Stimulated activated effector memory CD8-positive, alpha-beta T cell treated with anti-CD3 and anti-CD28 coated beads, Interleukin-12 subunit alpha, Interleukin-12 subunit beta, amount 100 ng/mL, for 72 hours (primary cell): ENCODE data around the gene ATP10D.

Experiments
- ATAC-seq: fragments of 150-1000 bp; cut with Tn5 transposase; 2 replicates; pipeline ENCODE4 v1.10.0; 2021
- DNase-seq, 2 donors: peaks; one replicate each; pipeline ENCODE4 v3.0.0; 2021 to 2022; ENCODE audit warnings: low spot score in 2 of 2
- H3K27ac Mint-ChIP-seq: one replicate; pipeline ENCODE4 v1.8.0; 2022; ENCODE audit warnings: mild to moderate bottlenecking, mixed read lengths
- H3K36me3 Mint-ChIP-seq: one replicate; pipeline ENCODE4 v1.8.0; 2022; ENCODE audit warnings: mild to moderate bottlenecking, mixed read lengths
- H3K4me1 Mint-ChIP-seq: one replicate; pipeline ENCODE4 v1.8.0; 2022; ENCODE audit warnings: mixed read lengths
- H3K4me3 Mint-ChIP-seq: one replicate; pipeline ENCODE4 v1.8.0; 2022; ENCODE audit warnings: mild to moderate bottlenecking, mixed read lengths
- H3K9me3 Mint-ChIP-seq: one replicate; pipeline ENCODE4 v1.8.0; 2022; ENCODE audit warnings: mixed read lengths

The ATP10D gene

DNA sequence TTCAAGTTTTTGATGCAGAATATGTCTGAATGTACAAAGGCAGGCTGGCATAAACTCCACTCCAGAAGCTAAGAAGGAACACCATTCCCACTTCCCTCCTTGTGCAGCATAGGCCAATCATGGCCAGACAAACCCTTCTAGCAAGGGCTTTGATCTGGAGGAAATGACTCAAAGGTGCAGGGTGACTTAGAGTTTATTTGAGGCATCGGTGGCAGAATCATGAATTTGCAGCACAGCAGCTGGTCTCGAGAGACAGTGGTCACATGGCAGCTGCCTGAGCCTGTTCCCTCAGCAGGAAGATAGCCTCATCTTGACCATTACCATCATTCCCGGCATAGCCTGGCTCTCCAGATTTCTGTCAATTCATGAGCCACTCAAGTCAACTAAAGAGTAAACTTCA, 154.5 kb downstream of the ATP10D start:
- Mint-ChIP-seq H3K4me1 (no peaks in the 10 kb centered on the region), H3K27ac (no peak overlapping the region), H3K4me3 (no peak overlapping the region), H3K9me3 (peaks cover 3% of the 10 kb centered on the region), H3K36me3 (no peaks in the 10 kb centered on the region)
- DNase-seq (no peak), ATAC-seq (no peak)

- no peaks in the 10 kb centered on the region for H3K4me1 Mint-ChIP-seq
- DNase-seq, result no peak
- no peak overlapping the region for H3K4me3 Mint-ChIP-seq
- H3K9me3 Mint-ChIP-seq, result peaks cover 3% of the 10 kb centered on the region
- H3K27ac Mint-ChIP-seq, result no peak overlapping the region
- no peaks in the 10 kb centered on the region for H3K36me3 Mint-ChIP-seq
- ATAC-seq, result no peak
These were observed 155.8 kb downstream of the ATP10D start for GRCh38 chr4:47640911-47641310.

DNA sequence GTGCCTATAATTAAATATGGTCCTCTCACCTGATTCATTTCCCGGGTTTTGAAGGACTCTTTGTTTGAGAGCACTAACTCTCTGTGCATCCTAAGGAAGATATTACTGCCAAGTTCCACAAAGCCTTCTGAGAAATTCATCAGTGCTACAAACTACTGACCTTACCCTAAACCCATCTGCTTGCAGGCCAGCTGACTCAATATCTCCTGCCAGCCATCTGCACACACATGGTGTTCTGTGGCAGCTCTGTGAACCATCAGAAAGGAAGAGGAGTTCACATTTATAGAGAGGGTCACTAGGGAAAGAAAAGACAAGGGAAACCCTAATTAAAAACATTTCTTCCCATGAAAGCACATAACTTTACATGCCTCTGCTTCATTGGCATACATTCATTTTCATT, 156.7 kb downstream of the ATP10D start:
- ATAC-seq (no peak), DNase-seq (no peak)
- no peaks in the 10 kb centered on the region for H3K4me1 Mint-ChIP-seq
- no peak overlapping the region for H3K4me3 Mint-ChIP-seq
- H3K36me3 Mint-ChIP-seq, result no peaks in the 10 kb centered on the region
- no peak overlapping the region for H3K27ac Mint-ChIP-seq
- H3K9me3 Mint-ChIP-seq, result peaks cover 3% of the 10 kb centered on the region

- no peak for DNase-seq
- no peak for ATAC-seq
- no peak overlapping the region for H3K27ac Mint-ChIP-seq
- H3K9me3 Mint-ChIP-seq, result no peaks in the 10 kb centered on the region
- H3K4me3 Mint-ChIP-seq, result no peak overlapping the region
- no peaks in the 10 kb centered on the region for H3K36me3 Mint-ChIP-seq
- H3K4me1 Mint-ChIP-seq, result no peaks in the 10 kb centered on the region
These were observed 157.2 kb downstream of the ATP10D start for GRCh38 chr4:47642191-47642830.
